Panc1 (cell line): ENCODE results near the gene CAPN11. TPM values are rescaled to one million over a fixed set of nuclear protein-coding genes. Genes with fewer than 3 reads are reported as not detected.

Experiments used
- ATAC-seq: fragments of 200-7000 bp; cut with Tn5 transposase; 2 replicates; pipeline ENCODE4 v1.9.1; 2020; ENCODE audit warnings: mild to moderate bottlenecking, moderate library complexity
- BruUV-seq: library from RNA; stranded (reverse); fragments of 400-500 nt; replicated peaks from 2 replicates; lab custom pipeline; 2021; lab: Mats Ljungman, UMichigan
- CTCF ChIA-PET: fragments of 300-600 bp; sonication (Branson Sonifier 250); formaldehyde crosslinking; loops from one replicate; lab custom pipeline; 2022; ENCODE audit warnings: antibody characterized with exemption; lab: Charles Lee
- POLR2A ChIA-PET: fragments of 300-600 bp; sonication (Branson Sonifier 250); formaldehyde crosslinking; loops from one replicate; lab custom pipeline; 2022; ENCODE audit warnings: antibody characterized with exemption; lab: Charles Lee
- DNase-seq: peaks from one replicate; pipeline ENCODE4 v3.0.0-alpha.2; 2010; ENCODE audit warnings: low read depth, low spot score
- H3K27ac ChIP-seq: 2 replicates; pipeline ENCODE4 v1.5.1; 2011; ENCODE audit warnings: mild to moderate bottlenecking, low read length, inconsistent platforms
- H3K27me3 ChIP-seq: fragments of 200-500 bp; sonication (Bioruptor generic); 2 replicates; pipeline ENCODE4 v1.6.0; 2014; ENCODE audit warnings: low read length, inconsistent platforms; ENCODE audit not compliant: control insufficient read depth, insufficient read depth
- H3K36me3 ChIP-seq: fragments of 200-500 bp; sonication (Bioruptor generic); 2 replicates; pipeline ENCODE4 v1.5.1; 2014; ENCODE audit warnings: inconsistent platforms, mild to moderate bottlenecking, low read length, moderate library complexity; ENCODE audit not compliant: control insufficient read depth, insufficient read depth
- H3K4me1 ChIP-seq: 2 replicates; pipeline ENCODE4 v1.5.1; 2011; ENCODE audit warnings: inconsistent platforms, mild to moderate bottlenecking, low read length, moderate library complexity; ENCODE audit not compliant: control insufficient read depth, insufficient read depth
- H3K4me3 ChIP-seq, 2 experiments: 2 replicates each; pipeline ENCODE4 v1.5.1; 2011 to 2012; ENCODE audit warnings: low read depth in 2 of 2, low read length in 2 of 2, mild to moderate bottlenecking in 2 of 2, inconsistent platforms in 1 of 2, moderate library complexity in 1 of 2
- H3K9me3 ChIP-seq: fragments of 200-500 bp; sonication (Bioruptor generic); 2 replicates; pipeline ENCODE4 v1.5.1; 2014; ENCODE audit warnings: low read depth, mild to moderate bottlenecking, inconsistent platforms, low read length, moderate library complexity; ENCODE audit not compliant: control insufficient read depth, insufficient read depth
- CTCF ChIP-seq: fragments of 450-650 bp; IDR thresholded peaks from 2 replicates; pipeline ENCODE4 v1.5.1; 2017; ENCODE audit warnings: mild to moderate bottlenecking
- POLR2AphosphoS5 ChIP-seq: IDR thresholded peaks from 2 replicates; pipeline ENCODE4 v1.6.1; 2012; ENCODE audit warnings: mild to moderate bottlenecking, low read depth, low read length, moderate library complexity
- REST ChIP-seq, 2 experiments: IDR thresholded peaks; 2 replicates each; pipeline ENCODE4 v1.6.1; 2011 to 2012; ENCODE audit warnings: low read depth in 2 of 2, control low read depth in 1 of 2, low read length in 1 of 2, mild to moderate bottlenecking in 1 of 2, moderate library complexity in 1 of 2; ENCODE audit not compliant: insufficient read depth in 1 of 2
- SIN3A ChIP-seq: IDR thresholded peaks from 2 replicates; pipeline ENCODE4 v1.6.1; 2012; ENCODE audit warnings: low read depth, mild to moderate bottlenecking, low read length, moderate library complexity, borderline replicate concordance; ENCODE audit not compliant: insufficient read depth
- TCF7L2 ChIP-seq: IDR thresholded peaks from 2 replicates; pipeline ENCODE4 v1.6.1; 2011; ENCODE audit warnings: mild to moderate bottlenecking, low read depth, low read length, inconsistent platforms
- in situ Hi-C: cut with HindIII; loops from 2 replicates; pipeline ENCODE4 v1.10.0; 2016; ENCODE audit warnings: low sequenced_read_pairs, low pct_unique_long_range_greater_than_20kb
- intact Hi-C: fragments of 100-400 bp; cut with micrococcal nuclease; formaldehyde crosslinking; loops from one replicate; pipeline ENCODE4 v1.10.0; 2022; ENCODE audit not compliant: unreplicated experiment
- total RNA-seq: library from RNA; stranded (reverse); gene quantifications from one replicate; pipeline ENCODE4 v1.2.1, GENCODE V29; 2021; ENCODE audit not compliant: unreplicated experiment

The CAPN11 gene
- total RNA-seq, 1 experiment from 2014 or later = 1.2 TPM

- no peak for TF ChIP-seq CTCF
- 0 out of 2 replicates have a peak overlapping the region, but pooled peaks have one; percentile 19 for H3K27ac ChIP-seq
- CTCF ChIA-PET = no interaction called here
- H3K36me3 ChIP-seq = no peaks in the 10 kb centered on the region
- no peaks in the 10 kb centered on the region; the same call in 1 of the 2 replicates for H3K4me1 ChIP-seq
- intact Hi-C loops (no loop called here), in situ Hi-C loops (no loop called here)
- no peak overlapping the region for H3K4me3 ChIP-seq
- POLR2A ChIA-PET = no interaction called here
- H3K9me3 ChIP-seq = no peaks in the 10 kb centered on the region
- ATAC-seq = no peak
- DNase-seq = no peak
- no TSS peak for BruUV-seq
- no peaks in the 10 kb centered on the region for H3K27me3 ChIP-seq
Observed at GRCh38 chr6:44186635-44187025, 28.0 kb downstream of the CAPN11 start.

DNA sequence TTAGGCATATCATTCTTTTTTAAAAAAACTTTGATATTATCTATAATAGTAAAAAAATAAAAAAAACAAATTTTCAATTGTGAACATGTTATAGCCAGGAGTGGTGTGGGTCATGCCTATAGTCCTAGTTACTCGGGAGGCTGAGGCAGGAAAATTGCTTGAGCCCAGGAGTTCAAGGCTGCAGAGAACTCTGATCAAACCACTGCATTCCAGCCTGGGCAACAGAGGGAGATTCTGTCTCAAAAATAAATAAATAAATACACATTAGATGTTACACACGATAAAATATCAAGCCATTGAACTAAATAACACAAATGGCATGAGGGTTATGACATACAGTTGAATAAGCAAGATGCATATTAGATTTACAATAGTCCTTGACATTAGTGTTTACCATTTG, 30.2 kb downstream of the CAPN11 start:
- ATAC-seq = no peak
- H3K4me1 ChIP-seq = no peaks in the 10 kb centered on the region; the same call in 1 of the 2 replicates
- H3K4me3 ChIP-seq = no peak overlapping the region
- H3K27ac ChIP-seq = no peak overlapping the region
- H3K9me3 ChIP-seq = no peaks in the 10 kb centered on the region
- BruUV-seq = no TSS peak
- no peak for DNase-seq
- in situ Hi-C loops = no loop called here
- intact Hi-C loops = no loop called here
- H3K27me3 ChIP-seq = no peaks in the 10 kb centered on the region
- TF ChIP-seq TCF7L2 = no peak
- no peak for TF ChIP-seq SIN3A
- TF ChIP-seq CTCF = no peak
- H3K36me3 ChIP-seq = no peaks in the 10 kb centered on the region
- ChIA-PET POLR2A (no interaction called here), CTCF (no interaction called here)

GRCh38 chr6:44189257-44189656, 30.6 kb downstream of the CAPN11 start:
- Histone ChIP-seq H3K27ac (no peak overlapping the region), H3K27me3 (no peaks in the 10 kb centered on the region), H3K9me3 (no peaks in the 10 kb centered on the region), H3K4me3 (no peak overlapping the region), H3K4me1 (no peaks in the 10 kb centered on the region; the same call in 1 of the 2 replicates), H3K36me3 (no peaks in the 10 kb centered on the region)
- DNase-seq (no peak), ATAC-seq (peak; percentile 59; the same call in 1 of the 2 replicates)
- no TSS peak for BruUV-seq
- ChIA-PET CTCF (interaction anchor here (0.6 to 0.8 kb wide), 3 partner anchors 32 to 41 kb away, joined by 4 to 6 read pairs (median 5); no protein-coding TSS in a partner anchor), POLR2A (interaction anchor here (0.5 to 0.7 kb wide), 4 partner anchors 9 to 91 kb away, joined by 3 to 6 read pairs (median 4); no protein-coding TSS in a partner anchor)
- in situ Hi-C loops (no loop called here), intact Hi-C loops (no loop called here)
- TF ChIP-seq SIN3A (no peak), CTCF (no peak), POLR2AphosphoS5 (no peak), TCF7L2 (no peak), REST (IDR thresholded peaks at IDR 0.05; ENCODE audit: insufficient read depth in 1 of 2, low read depth in 2 of 2, low read length in 1 of 2) (no peak)
